Measurements from ENCODE around the gene LHFPL2. TPM values are rescaled to one million over a fixed set of nuclear protein-coding genes. Genes with fewer than 3 reads are reported as not detected.

Gene LHFPL2
- polyA plus RNA-seq, 1 of the 3 experiments (the other 2 are of a cell fraction), result 10.4 TPM

GRCh38 chr5:78661691-78662090, 13.1 kb upstream of the LHFPL2 start:
- POLR2A ChIA-PET, result no interaction called here

GRCh38 chr5:78661044-78661443, 12.5 kb upstream of the LHFPL2 start:
- DNase-seq, result no peak
- ChIA-PET POLR2A (no interaction called here), CTCF (no interaction called here)
- Histone ChIP-seq H3K9me2 (no peaks in the 10 kb centered on the region), H3K4me3 (ENCODE audit: low read depth in 2 of 2, low read length in 1 of 2) (no peak overlapping the region), H4K20me1 (ENCODE audit: insufficient read depth) (no peaks in the 10 kb centered on the region), H3K27me3 (ENCODE audit: insufficient read depth) (no peaks in the 10 kb centered on the region), H2AFZ (ENCODE audit: low read depth) (no peak overlapping the region), H3K4me2 (no peak overlapping the region), H3K36me3 (replicated peaks in 1 of 2; ENCODE audit: control insufficient read depth in 1 of 2, insufficient read depth in 2 of 2, low read length in 1 of 2) (no peaks in the 10 kb centered on the region), H3K4me1 (ENCODE audit: control insufficient read depth in 1 of 2, insufficient read depth in 2 of 2, low read depth in 1 of 2, low read length in 1 of 2) (peaks cover 0 to 3% of the 10 kb centered on the region in 2 experiments; a peak in 2 of 4 replicates), H3K9me3 (no peaks in the 10 kb centered on the region), H3K9ac (no peak overlapping the region), H3K27ac (ENCODE audit: low read depth in 2 of 2, low read length in 1 of 2) (no peak overlapping the region), H3F3A (replicated peaks; ENCODE audit: insufficient read depth) (peaks cover 11% of the 10 kb centered on the region), H3K79me2 (ENCODE audit: insufficient read depth) (no peaks in the 10 kb centered on the region)
- 93% methylated on average over 1 of the region's 1 CpG for WGBS (ENCODE audit: low lambda C conversion rate)
- no peak for TF ChIP-seq RAD21 (IDR thresholded peaks at IDR 0.05; ENCODE audit: low read length)
- TF ChIP-seq EP300 (IDR thresholded peaks at IDR 0.05; ENCODE audit: borderline replicate concordance in 1 of 2, low read depth in 1 of 2, low read length in 1 of 2), result no peak
- TF ChIP-seq GABPA (IDR thresholded peaks at IDR 0.05; ENCODE audit: low read depth), result no peak
- TF ChIP-seq MEF2A (IDR thresholded peaks at IDR 0.05; ENCODE audit: borderline replicate concordance, low read depth), result no peak
- no peak for TF ChIP-seq REST (IDR thresholded peaks at IDR 0.05; ENCODE audit: low read depth, low read length)
- no peak for TF ChIP-seq TEAD4 (IDR thresholded peaks at IDR 0.05; ENCODE audit: borderline replicate concordance, insufficient read depth)
- no peak for TF ChIP-seq FOXM1 (IDR thresholded peaks at IDR 0.05; ENCODE audit: low read depth)
- TF ChIP-seq CTCF (IDR thresholded peaks at IDR 0.05), result no peak
- TF ChIP-seq RCOR1 (IDR thresholded peaks at IDR 0.05; ENCODE audit: low read length), result no peak
- no peak for TF ChIP-seq SIN3A (IDR thresholded peaks at IDR 0.05; ENCODE audit: borderline replicate concordance, low read depth, low read length)
- TF ChIP-seq NRF1 (IDR thresholded peaks at IDR 0.05; ENCODE audit: low read depth, low read length), result no peak
- no peak for TF ChIP-seq ELF1 (IDR thresholded peaks at IDR 0.05)
- TF ChIP-seq YY1 (IDR thresholded peaks at IDR 0.05; ENCODE audit: low read depth), result no peak
- TF ChIP-seq FOSL2 (IDR thresholded peaks at IDR 0.05; ENCODE audit: borderline replicate concordance, low read depth), result no peak
- TF ChIP-seq RXRA (IDR thresholded peaks at IDR 0.05; ENCODE audit: borderline replicate concordance, low read depth), result no peak
- TF ChIP-seq PBX3 (IDR thresholded peaks at IDR 0.05), result no peak

More at GRCh38 chr5:78661691-78662090, 13.1 kb upstream of the LHFPL2 start:
- H3K36me3 ChIP-seq (replicated peaks in 1 of 2; ENCODE audit: control insufficient read depth in 1 of 2, insufficient read depth in 2 of 2, low read length in 1 of 2), result no peaks in the 10 kb centered on the region
- H3K9me2 ChIP-seq, result no peaks in the 10 kb centered on the region
- CTCF ChIA-PET, result no interaction called here
- no peaks in the 10 kb centered on the region for H4K20me1 ChIP-seq (ENCODE audit: insufficient read depth)
- H3K27ac ChIP-seq (ENCODE audit: low read depth in 2 of 2, low read length in 1 of 2), result no peak overlapping the region
- DNase-seq, result no peak
- no peak overlapping the region for H3K4me3 ChIP-seq (ENCODE audit: low read depth in 2 of 2, low read length in 1 of 2)
- peaks cover 0 to 4% of the 10 kb centered on the region in 2 experiments; a peak in 2 of 4 replicates for H3K4me1 ChIP-seq (ENCODE audit: control insufficient read depth in 1 of 2, insufficient read depth in 2 of 2, low read depth in 1 of 2, low read length in 1 of 2)
- TF ChIP-seq USF2 (IDR thresholded peaks at IDR 0.05; ENCODE audit: borderline replicate concordance, low read depth, low read length) (no peak), YY1 (IDR thresholded peaks at IDR 0.05; ENCODE audit: low read depth) (no peak), POLR2AphosphoS5 (IDR thresholded peaks at IDR 0.05; ENCODE audit: low read depth, low read length) (no peak), RXRA (IDR thresholded peaks at IDR 0.05; ENCODE audit: borderline replicate concordance, low read depth) (no peak), ELF1 (IDR thresholded peaks at IDR 0.05) (no peak), RAD21 (IDR thresholded peaks at IDR 0.05; ENCODE audit: low read length) (no peak), MEF2A (IDR thresholded peaks at IDR 0.05; ENCODE audit: borderline replicate concordance, low read depth) (no peak), FOXJ3 (CRISPR knock-in tag; IDR thresholded peaks at IDR 0.05) (no peak)
- no peaks in the 10 kb centered on the region for H3K79me2 ChIP-seq (ENCODE audit: insufficient read depth)
- no peak overlapping the region for H3K4me2 ChIP-seq
- H3K9ac ChIP-seq, result no peak overlapping the region
- H2AFZ ChIP-seq (ENCODE audit: low read depth), result no peak overlapping the region
- 94% methylated on average over 1 of the region's 1 CpG for WGBS (ENCODE audit: low lambda C conversion rate)
- H3K9me3 ChIP-seq, result no peaks in the 10 kb centered on the region
- peaks cover 11% of the 10 kb centered on the region for H3F3A ChIP-seq (replicated peaks; ENCODE audit: insufficient read depth)
- H3K27me3 ChIP-seq (ENCODE audit: insufficient read depth), result no peaks in the 10 kb centered on the region
